ENCODE data around the gene PAQR7.
"Not testable (repeated sequence)": the region's sequence is repeated elsewhere in the genome, so short reads cannot be mapped to it uniquely, and the experiment has no call there.

PAQR7 gene

GRCh38 chr1:25844536-25845337 lies 30.8 kb downstream of the PAQR7 start:
- DNase-seq = no peak

GRCh38 chr1:25843483-25843882 lies 32.0 kb downstream of the PAQR7 start:
- DNase-seq = no peak

- not testable (repeated sequence) for DNase-seq
Observed at GRCh38 chr1:25839808-25840207, 35.7 kb downstream of the PAQR7 start.

GRCh38 chr1:25837262-25837875 lies 38.1 kb downstream of the PAQR7 start:
- no peak for DNase-seq

- no peak for DNase-seq
Observed at GRCh38 chr1:25836695-25837094, 38.8 kb downstream of the PAQR7 start.

GRCh38 chr1:25834894-25835293 lies 40.6 kb downstream of the PAQR7 start:
- DNase-seq = no peak

GRCh38 chr1:25833158-25833557 lies 42.4 kb downstream of the PAQR7 start:
- DNase-seq = no peak

- DNase-seq = no peak
Observed at GRCh38 chr1:25832336-25833037, 43.0 kb downstream of the PAQR7 start.

GRCh38 chr1:25831569-25832196 lies 43.8 kb downstream of the PAQR7 start:
- DNase-seq = no peak

- DNase-seq = no peak
Observed at GRCh38 chr1:25829046-25829445, 46.5 kb downstream of the PAQR7 start.

GRCh38 chr1:25828491-25828890 lies 47.0 kb downstream of the PAQR7 start:
- no peak for DNase-seq

GRCh38 chr1:25826571-25826970 lies 48.9 kb downstream of the PAQR7 start:
- DNase-seq = no peak

GRCh38 chr1:25825605-25826004 lies 49.9 kb downstream of the PAQR7 start:
- no peak for DNase-seq

GRCh38 chr1:25821630-25822091 lies 53.8 kb downstream of the PAQR7 start:
- DNase-seq = no peak

GRCh38 chr1:25821112-25821476 lies 54.4 kb downstream of the PAQR7 start:
- no peak for DNase-seq

- DNase-seq = peak; percentile 28 to 92 (median 59)
Observed at GRCh38 chr1:25820247-25821111, 55.0 kb downstream of the PAQR7 start.

- DNase-seq = peak; percentile 88 to 95 (median 90)
Observed at GRCh38 chr1:25819491-25820246, 55.8 kb downstream of the PAQR7 start, which contains the start of gene MTFR1L. TSS of gene MTFR1L (plus strand) at chr1:25819954. CDS start at chr1:25823105, 3,151 bp downstream.

GRCh38 chr1:25818569-25818968 lies 56.9 kb downstream of the PAQR7 start:
- no peak for DNase-seq

GRCh38 chr1:25817840-25818501 lies 57.5 kb downstream of the PAQR7 start:
- no peak for DNase-seq

GRCh38 chr1:25816112-25816718 lies 59.3 kb downstream of the PAQR7 start:
- no peak for DNase-seq
